ENCODE results near the gene ZFP36L1. TPM values are rescaled to one million over a fixed set of nuclear protein-coding genes. Genes with fewer than 3 reads are reported as not detected.

Gene ZFP36L1
- total and polyA plus RNA-seq, 2 of the 13 experiments (the other 11 are each of a cell fraction or from before 2014, with no cell fraction given), result 7.4 to 10.2 TPM

- no peak for TF ChIP-seq ZSCAN22 (CRISPR knock-in tag; IDR thresholded peaks at IDR 0.05)
- TF ChIP-seq GABPA (IDR thresholded peaks at IDR 0.05; ENCODE audit: low read depth, low read length), result peak; percentile 47
- TF ChIP-seq GABPA (CRISPR knock-in tag; IDR thresholded peaks at IDR 0.05; ENCODE audit: low read depth), result peak; percentile 84
- peak; percentile 61; the same call in 1 of the 2 replicates for TF ChIP-seq MXD4 (CRISPR knock-in tag; IDR thresholded peaks at IDR 0.05)
- peak; percentile 57; the same call in 1 of the 2 replicates for TF ChIP-seq ZSCAN29 (CRISPR knock-in tag; conservative IDR thresholded peaks at IDR 0.05)
- no peak for TF ChIP-seq SSRP1 (CRISPR knock-in tag; IDR thresholded peaks at IDR 0.05)
- TF ChIP-seq TBX2 (CRISPR knock-in tag; IDR thresholded peaks at IDR 0.05; ENCODE audit: borderline replicate concordance), result peak; percentile 84
- TF ChIP-seq SALL1 (CRISPR knock-in tag; IDR thresholded peaks at IDR 0.05), result peak; percentile 83
- no peak for TF ChIP-seq SKI (IDR thresholded peaks at IDR 0.05; ENCODE audit: partially characterized antibody)
- TF ChIP-seq ZNF577 (CRISPR knock-in tag; IDR thresholded peaks at IDR 0.05; ENCODE audit: borderline replicate concordance, low read depth), result no peak
- no peak for TF ChIP-seq ATAD3A (CRISPR knock-in tag; IDR thresholded peaks at IDR 0.05)
- TF ChIP-seq, protein P1, sequence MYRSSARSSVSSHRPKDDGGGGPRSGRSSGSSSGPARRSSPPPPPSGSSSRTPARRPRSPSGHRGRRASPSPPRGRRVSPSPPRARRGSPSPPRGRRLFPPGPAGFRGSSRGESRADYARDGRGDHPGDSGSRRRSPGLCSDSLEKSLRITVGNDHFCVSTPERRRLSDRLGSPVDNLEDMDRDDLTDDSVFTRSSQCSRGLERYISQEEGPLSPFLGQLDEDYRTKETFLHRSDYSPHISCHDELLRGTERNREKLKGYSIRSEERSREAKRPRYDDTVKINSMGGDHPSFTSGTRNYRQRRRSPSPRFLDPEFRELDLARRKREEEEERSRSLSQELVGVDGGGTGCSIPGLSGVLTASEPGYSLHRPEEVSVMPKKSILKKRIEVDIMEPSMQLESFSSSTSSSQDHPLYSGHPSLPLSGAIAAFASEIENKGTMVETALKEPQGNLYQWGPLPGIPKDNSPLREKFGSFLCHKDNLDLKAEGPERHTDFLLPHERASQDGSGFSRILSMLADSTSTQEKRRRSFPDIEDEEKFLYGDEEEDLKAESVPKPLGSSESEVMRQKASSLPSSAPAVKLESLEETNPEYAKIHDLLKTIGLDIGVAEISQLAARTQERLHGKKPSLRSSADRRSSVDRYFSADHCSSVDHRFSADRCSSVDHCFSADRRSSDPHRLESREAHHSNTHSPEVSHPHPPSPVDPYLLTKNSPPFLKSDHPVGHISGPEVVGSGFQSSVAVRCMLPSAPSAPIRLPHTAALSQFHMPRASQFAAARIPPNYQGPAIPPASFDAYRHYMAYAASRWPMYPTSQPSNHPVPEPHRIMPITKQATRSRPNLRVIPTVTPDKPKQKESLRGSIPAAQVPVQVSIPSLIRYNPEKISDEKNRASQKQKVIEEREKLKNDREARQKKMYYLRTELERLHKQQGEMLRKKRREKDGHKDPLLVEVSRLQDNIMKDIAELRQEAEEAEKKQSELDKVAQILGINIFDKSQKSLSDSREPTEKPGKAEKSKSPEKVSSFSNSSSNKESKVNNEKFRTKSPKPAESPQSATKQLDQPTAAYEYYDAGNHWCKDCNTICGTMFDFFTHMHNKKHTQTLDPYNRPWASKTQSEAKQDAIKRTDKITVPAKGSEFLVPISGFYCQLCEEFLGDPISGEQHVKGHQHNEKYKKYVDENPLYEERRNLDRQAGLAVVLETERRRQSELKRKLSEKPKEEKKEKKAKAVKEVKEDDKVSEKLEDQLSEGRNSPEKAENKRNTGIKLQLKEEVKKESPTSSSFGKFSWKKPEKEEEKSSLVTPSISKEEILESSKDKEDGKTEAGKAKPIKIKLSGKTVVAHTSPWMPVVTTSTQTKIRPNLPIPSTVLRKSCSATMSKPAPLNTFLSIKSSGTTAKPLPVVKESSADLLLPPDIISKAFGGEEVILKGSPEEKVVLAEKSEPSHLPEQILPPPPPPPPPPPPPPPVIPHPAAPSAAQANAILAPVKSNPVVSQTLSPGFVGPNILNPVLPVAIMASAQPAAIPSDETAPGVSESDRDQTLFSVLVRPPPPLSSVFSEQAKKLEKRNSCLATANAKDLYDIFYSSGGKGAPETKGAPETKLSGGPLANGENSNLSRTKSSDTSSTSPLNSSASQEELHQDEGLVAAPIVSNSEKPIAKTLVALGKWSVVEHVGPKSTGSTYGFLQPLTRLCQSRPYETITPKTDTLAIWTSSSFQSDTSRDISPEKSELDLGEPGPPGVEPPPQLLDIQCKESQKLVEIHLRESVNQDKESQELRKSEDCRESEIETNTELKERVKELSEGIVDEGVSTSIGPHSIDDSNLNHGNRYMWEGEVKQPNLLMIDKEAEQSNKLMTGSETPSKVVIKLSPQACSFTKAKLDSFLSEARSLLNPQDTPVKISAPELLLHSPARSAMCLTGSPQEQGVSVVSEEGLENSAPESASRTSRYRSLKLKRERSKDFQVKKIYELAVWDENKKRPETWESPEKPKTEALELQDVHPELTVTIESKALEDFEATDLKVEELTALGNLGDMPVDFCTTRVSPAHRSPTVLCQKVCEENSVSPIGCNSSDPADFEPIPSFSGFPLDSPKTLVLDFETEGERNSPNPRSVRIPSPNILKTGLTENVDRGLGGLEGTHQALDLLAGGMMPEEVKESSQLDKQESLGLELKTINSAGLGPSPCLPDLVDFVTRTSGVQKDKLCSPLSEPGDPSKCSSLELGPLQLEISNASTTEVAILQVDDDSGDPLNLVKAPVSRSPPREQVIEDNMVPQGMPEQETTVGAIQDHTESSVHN (CRISPR knock-in tag; IDR thresholded peaks at IDR 0.05), result no peak
- TF ChIP-seq ZNF556 (CRISPR knock-in tag; IDR thresholded peaks at IDR 0.05; ENCODE audit: borderline replicate concordance), result no peak; the same call in 1 of the 2 replicates
- no peak for TF ChIP-seq ATM (IDR thresholded peaks at IDR 0.05; ENCODE audit: borderline replicate concordance)
- no peak for TF ChIP-seq ZNF253 (CRISPR knock-in tag; IDR thresholded peaks at IDR 0.05; ENCODE audit: borderline replicate concordance)
- TF ChIP-seq SP4 (CRISPR knock-in tag; IDR thresholded peaks at IDR 0.05), result peak; percentile 67
- TF ChIP-seq ZNF572 (CRISPR knock-in tag; IDR thresholded peaks at IDR 0.05), result no peak
- no peak for TF ChIP-seq ZSCAN21 (CRISPR knock-in tag; IDR thresholded peaks at IDR 0.05; ENCODE audit: borderline replicate concordance)
- TF ChIP-seq CENPT (CRISPR knock-in tag; IDR thresholded peaks at IDR 0.05; ENCODE audit: low read depth), result no peak
- TF ChIP-seq TFDP1 (CRISPR knock-in tag; IDR thresholded peaks at IDR 0.05; ENCODE audit: borderline replicate concordance), result peak; percentile 65; the same call in 1 of the 2 replicates
- TF ChIP-seq PAX8 (CRISPR knock-in tag; IDR thresholded peaks at IDR 0.05; ENCODE audit: borderline replicate concordance), result no peak
- TF ChIP-seq FOXM1 (CRISPR knock-in tag; IDR thresholded peaks at IDR 0.05), result no peak
Observed at GRCh38 chr14:68795597-68796417, 2.9 kb upstream of the ZFP36L1 start (continued).

All from HepG2 (cell line).